Lower leg skin (tissue), 3 donors: ENCODE results near the gene CD200R1L.

Experiments used
- POLR2A ChIP-seq, 2 donors: fragments of 450-650 bp; IDR thresholded peaks; one replicate each; pipeline ENCODE4 v1.6.1; 2016 to 2017; ENCODE audit warnings: antibody characterized with exemption in 2 of 2, mild to moderate bottlenecking in 1 of 2, moderate library complexity in 1 of 2
- TF ChIP-seq, protein P1 (sequence below), 3 donors: fragments of 450-650 bp; IDR thresholded peaks; one replicate each; pipeline ENCODE4 v1.5.1; 2016; ENCODE audit warnings: antibody characterized with exemption in 3 of 3, mild to moderate bottlenecking in 3 of 3, moderate library complexity in 2 of 3

DNA sequence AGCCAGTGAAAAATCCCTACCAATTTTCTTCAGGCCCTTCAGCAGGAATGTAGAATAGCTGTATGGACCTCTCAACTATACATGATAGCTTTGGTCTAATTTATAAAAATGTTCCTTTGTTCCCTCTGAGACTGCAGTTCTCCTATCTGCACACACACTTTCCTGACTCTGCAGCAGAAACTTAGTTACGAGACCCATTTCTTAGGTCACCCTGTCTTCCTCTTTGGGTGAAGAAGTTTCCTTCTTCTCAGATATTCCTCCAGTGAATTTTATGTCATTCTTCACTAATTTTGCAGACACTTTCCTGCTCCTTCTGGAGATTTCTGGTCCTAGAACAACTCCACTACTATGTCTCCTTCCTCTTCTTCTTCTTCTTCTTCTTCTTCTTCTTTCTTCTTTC lies 42.6 kb downstream of the CD200R1L start:
- TF ChIP-seq, protein P1, sequence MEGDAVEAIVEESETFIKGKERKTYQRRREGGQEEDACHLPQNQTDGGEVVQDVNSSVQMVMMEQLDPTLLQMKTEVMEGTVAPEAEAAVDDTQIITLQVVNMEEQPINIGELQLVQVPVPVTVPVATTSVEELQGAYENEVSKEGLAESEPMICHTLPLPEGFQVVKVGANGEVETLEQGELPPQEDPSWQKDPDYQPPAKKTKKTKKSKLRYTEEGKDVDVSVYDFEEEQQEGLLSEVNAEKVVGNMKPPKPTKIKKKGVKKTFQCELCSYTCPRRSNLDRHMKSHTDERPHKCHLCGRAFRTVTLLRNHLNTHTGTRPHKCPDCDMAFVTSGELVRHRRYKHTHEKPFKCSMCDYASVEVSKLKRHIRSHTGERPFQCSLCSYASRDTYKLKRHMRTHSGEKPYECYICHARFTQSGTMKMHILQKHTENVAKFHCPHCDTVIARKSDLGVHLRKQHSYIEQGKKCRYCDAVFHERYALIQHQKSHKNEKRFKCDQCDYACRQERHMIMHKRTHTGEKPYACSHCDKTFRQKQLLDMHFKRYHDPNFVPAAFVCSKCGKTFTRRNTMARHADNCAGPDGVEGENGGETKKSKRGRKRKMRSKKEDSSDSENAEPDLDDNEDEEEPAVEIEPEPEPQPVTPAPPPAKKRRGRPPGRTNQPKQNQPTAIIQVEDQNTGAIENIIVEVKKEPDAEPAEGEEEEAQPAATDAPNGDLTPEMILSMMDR (IDR thresholded peaks at IDR 0.05): no peak
- no peak for TF ChIP-seq POLR2A (IDR thresholded peaks at IDR 0.05)
